ENCODE results near the gene HYI.
"Not testable (repeated sequence)": the region's sequence is repeated elsewhere in the genome, so short reads cannot be mapped to it uniquely, and the experiment has no call there.

The HYI gene

GRCh38 chr1:43414634-43415223 lies 39.0 kb downstream of the HYI start:
- in situ Hi-C loops (cut with HindIII; ENCODE audit: low sequenced_read_pairs), result no loop called here
- H3K4me3 ChIP-seq (ENCODE audit: low read depth, low read length), result no peak overlapping the region
- DNase-seq (ENCODE audit: low read depth, low spot score), result peak; percentile 61
- TF ChIP-seq CTCF (IDR thresholded peaks at IDR 0.05; ENCODE audit: low read depth, low read length), result peak; percentile 64

- in situ Hi-C loops (cut with HindIII; ENCODE audit: low sequenced_read_pairs); DNase-seq (ENCODE audit: low read depth, low spot score); H3K4me3 ChIP-seq (ENCODE audit: low read depth, low read length): not testable (repeated sequence)
These were observed 40.3 kb downstream of the HYI start for GRCh38 chr1:43413426-43413825.

- no peak overlapping the region for H3K4me3 ChIP-seq (ENCODE audit: low read depth, low read length)
- DNase-seq (ENCODE audit: low read depth, low spot score), result no peak
- TF ChIP-seq CTCF (IDR thresholded peaks at IDR 0.05; ENCODE audit: low read depth, low read length), result no peak
- in situ Hi-C loops (cut with HindIII; ENCODE audit: low sequenced_read_pairs), result no loop called here
These were observed 43.2 kb downstream of the HYI start for GRCh38 chr1:43410571-43410970.

- TF ChIP-seq CTCF (IDR thresholded peaks at IDR 0.05; ENCODE audit: low read depth, low read length), result no peak
- no peak overlapping the region for H3K4me3 ChIP-seq (ENCODE audit: low read depth, low read length)
- in situ Hi-C loops (cut with HindIII; ENCODE audit: low sequenced_read_pairs), result no loop called here
- DNase-seq (ENCODE audit: low read depth, low spot score), result no peak
These were observed 47.9 kb downstream of the HYI start for GRCh38 chr1:43405876-43406234.

GRCh38 chr1:43405219-43405875 lies 48.4 kb downstream of the HYI start:
- no peak for TF ChIP-seq CTCF (IDR thresholded peaks at IDR 0.05; ENCODE audit: low read depth, low read length)
- no peak for DNase-seq (ENCODE audit: low read depth, low spot score)
- in situ Hi-C loops (cut with HindIII; ENCODE audit: low sequenced_read_pairs), result no loop called here
- H3K4me3 ChIP-seq (ENCODE audit: low read depth, low read length), result no peak overlapping the region

- DNase-seq (ENCODE audit: low read depth, low spot score), result no peak
- in situ Hi-C loops (cut with HindIII; ENCODE audit: low sequenced_read_pairs), result no loop called here
- no peak for TF ChIP-seq CTCF (IDR thresholded peaks at IDR 0.05; ENCODE audit: low read depth, low read length)
- no peak overlapping the region for H3K4me3 ChIP-seq (ENCODE audit: low read depth, low read length)
These were observed 49.4 kb downstream of the HYI start for GRCh38 chr1:43404353-43404752.

- in situ Hi-C loops (cut with HindIII; ENCODE audit: low sequenced_read_pairs), result no loop called here
- no peak for TF ChIP-seq CTCF (IDR thresholded peaks at IDR 0.05; ENCODE audit: low read depth, low read length)
- DNase-seq (ENCODE audit: low read depth, low spot score), result no peak
These were observed 51.5 kb downstream of the HYI start for GRCh38 chr1:43402089-43402865.

More at GRCh38 chr1:43402089-43402865, 51.5 kb downstream of the HYI start:
- H3K4me3 ChIP-seq (ENCODE audit: low read depth, low read length), result no peak overlapping the region
